AG09309 (cell line): ENCODE measurements around the gene MATN4.

Experiments
- DNase-seq: peaks from one replicate; pipeline ENCODE4 v3.0.0-alpha.2; 2010; ENCODE audit warnings: low read depth
- H3K4me3 ChIP-seq: 2 replicates; pipeline ENCODE4 v1.5.1; 2011; ENCODE audit warnings: mild to moderate bottlenecking, low read depth, low read length, moderate library complexity; ENCODE audit not compliant: control insufficient read depth
- CTCF ChIP-seq: IDR thresholded peaks from 2 replicates; pipeline ENCODE4 v1.5.1; 2011; ENCODE audit warnings: mild to moderate bottlenecking, low read depth, low read length, inconsistent platforms; ENCODE audit not compliant: insufficient read depth, control insufficient read depth; ENCODE audit errors: missing control alignments

The MATN4 gene

GRCh38 chr20:45320948-45321595, 13.0 kb upstream of the MATN4 start:
- no peak for DNase-seq
- H3K4me3 ChIP-seq, result no peak overlapping the region
- no peak for TF ChIP-seq CTCF

GRCh38 chr20:45318948-45319347, 10.8 kb upstream of the MATN4 start:
- no peak overlapping the region for H3K4me3 ChIP-seq
- TF ChIP-seq CTCF, result no peak
- no peak for DNase-seq

GRCh38 chr20:45318386-45318939, 10.4 kb upstream of the MATN4 start:
- TF ChIP-seq CTCF, result no peak
- no peak for DNase-seq
- H3K4me3 ChIP-seq, result no peak overlapping the region

GRCh38 chr20:45317826-45318225, 9.7 kb upstream of the MATN4 start:
- H3K4me3 ChIP-seq, result no peak overlapping the region
- TF ChIP-seq CTCF, result no peak
- DNase-seq, result no peak

- no peak for DNase-seq
- H3K4me3 ChIP-seq, result no peak overlapping the region
- TF ChIP-seq CTCF, result no peak
These were observed 8.3 kb upstream of the MATN4 start for GRCh38 chr20:45316150-45317080.

GRCh38 chr20:45315672-45316071, 7.6 kb upstream of the MATN4 start:
- no peak overlapping the region for H3K4me3 ChIP-seq
- no peak for DNase-seq
- TF ChIP-seq CTCF, result no peak
